GM18873 (cell line): Measurements from ENCODE around the gene PSMD4.

Experiments used
- ATAC-seq: cut with Tn5 transposase; IDR thresholded peaks from one replicate; pipeline ENCODE4 v1.9.1; 2021; ENCODE audit warnings: mild to moderate bottlenecking, moderate library complexity, moderate number of reproducible peaks; ENCODE audit not compliant: unreplicated experiment, low FRiP score

The PSMD4 gene

GRCh38 chr1:151293093-151293492 lies 38.6 kb downstream of the PSMD4 start:
- no peak for ATAC-seq

DNA sequence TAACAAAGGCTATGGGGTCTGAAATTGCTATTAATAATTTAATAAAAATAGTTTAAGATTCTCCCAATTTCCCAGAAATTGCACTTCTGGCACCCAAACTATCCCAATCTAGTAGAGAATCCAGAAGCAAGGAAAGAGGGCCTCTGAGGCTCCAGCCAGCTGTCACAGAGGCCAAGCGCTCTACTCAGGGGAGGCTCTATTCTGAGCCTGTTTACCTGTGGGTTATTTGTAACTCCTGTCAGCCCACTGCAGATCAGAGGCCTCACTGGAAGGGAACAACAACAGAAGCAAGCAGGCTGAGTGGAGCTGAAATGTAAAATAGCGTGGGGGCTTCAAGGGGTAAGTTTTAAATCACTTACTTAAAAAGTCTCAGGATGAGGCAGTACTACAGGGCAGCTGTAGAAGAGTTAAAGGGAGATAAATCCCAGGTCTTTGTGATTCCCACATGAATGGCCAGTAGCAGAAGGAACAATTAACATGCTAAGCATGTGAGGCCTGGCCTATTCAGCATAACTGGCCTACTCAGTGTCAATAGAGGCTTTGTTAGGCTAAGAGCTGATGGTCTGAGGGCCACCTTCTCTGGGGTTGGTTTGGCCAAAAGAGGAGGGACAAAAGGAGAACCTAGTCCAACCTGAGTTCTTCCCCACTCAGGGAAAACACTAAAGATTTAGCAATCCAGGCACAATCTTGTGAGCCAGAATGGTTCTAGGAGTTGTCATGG lies 40.4 kb downstream of the PSMD4 start:
- no peak for ATAC-seq

- ATAC-seq, result no peak
Observed at GRCh38 chr1:151309811-151310323, 55.3 kb downstream of the PSMD4 start.

DNA sequence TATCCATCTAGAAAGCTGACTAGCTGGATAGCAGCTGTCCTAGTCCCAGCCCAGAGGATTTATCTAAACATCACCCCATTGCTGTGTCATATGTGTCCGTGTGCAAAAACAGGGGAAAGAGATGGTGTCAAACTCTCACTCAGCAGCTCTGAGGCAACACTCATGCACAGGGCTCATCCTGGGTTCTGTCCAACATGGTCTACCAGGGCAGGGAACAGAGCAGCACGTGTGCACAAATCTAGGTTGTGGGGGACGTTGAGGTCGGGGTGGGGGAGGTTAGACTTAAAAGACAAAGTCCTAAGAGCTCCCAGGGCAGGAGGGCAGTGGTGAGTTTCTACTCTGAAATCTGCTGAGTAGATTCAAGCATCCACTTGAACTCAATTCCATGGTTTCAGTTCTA lies 56.5 kb downstream of the PSMD4 start:
- ATAC-seq, result no peak

DNA sequence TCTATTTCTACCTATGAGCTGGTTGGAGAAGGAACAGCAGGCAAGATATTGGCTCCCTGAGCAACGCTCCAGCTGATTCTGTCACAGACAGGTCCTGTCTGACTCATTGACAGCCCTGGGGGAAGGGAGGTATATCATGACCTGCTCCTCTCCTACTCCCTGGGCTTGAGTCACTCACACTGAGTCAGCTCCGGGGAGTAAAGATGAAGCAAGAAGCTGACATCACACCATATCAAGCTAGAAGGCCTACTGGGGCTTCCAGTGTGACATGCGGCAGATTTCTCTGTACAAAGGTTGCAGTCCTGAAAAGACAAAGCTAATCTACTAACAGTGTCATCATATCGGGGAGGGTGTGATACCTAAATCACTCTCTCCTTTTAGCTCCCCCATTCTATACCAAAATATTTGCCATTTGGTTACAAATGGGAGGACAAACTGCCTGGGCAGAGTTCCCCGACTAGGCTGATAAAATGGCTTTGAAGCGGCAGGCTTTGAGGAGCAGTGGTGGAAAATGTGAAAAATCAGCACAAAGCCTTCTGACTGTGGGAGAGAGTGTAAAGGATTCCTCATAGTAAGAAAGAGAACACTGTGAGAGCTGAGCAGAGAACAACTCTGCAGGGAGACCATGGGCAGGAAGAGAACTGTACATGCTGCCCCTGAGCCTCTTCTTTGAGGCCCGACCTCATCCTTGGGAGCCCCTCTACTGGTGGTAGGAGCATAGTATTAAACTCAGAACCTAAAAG lies 57.2 kb downstream of the PSMD4 start:
- ATAC-seq, result no peak

GRCh38 chr1:151312411-151312810 lies 57.9 kb downstream of the PSMD4 start:
- no peak for ATAC-seq

- ATAC-seq, result no peak
Observed at GRCh38 chr1:151312826-151313225, 58.3 kb downstream of the PSMD4 start.

DNA sequence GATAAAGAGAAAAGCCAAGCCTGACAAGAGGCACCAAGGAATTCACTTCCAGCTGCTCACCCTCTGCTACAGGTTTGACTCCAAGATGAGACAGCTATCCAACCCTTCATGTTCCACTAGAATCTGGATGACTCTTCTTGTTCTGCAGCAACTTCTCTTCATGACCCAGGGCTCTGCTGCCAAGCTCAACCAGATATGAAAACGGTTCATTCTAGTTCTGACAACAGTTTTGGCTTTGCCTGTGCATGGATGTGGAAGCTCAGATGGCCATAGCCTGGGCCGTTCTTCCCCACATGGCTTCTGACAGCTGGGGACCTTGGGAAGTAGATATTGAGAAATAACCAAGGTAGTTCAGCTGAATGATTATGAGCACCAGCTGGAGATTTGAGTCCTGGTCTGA lies 59.0 kb downstream of the PSMD4 start:
- no peak for ATAC-seq

DNA sequence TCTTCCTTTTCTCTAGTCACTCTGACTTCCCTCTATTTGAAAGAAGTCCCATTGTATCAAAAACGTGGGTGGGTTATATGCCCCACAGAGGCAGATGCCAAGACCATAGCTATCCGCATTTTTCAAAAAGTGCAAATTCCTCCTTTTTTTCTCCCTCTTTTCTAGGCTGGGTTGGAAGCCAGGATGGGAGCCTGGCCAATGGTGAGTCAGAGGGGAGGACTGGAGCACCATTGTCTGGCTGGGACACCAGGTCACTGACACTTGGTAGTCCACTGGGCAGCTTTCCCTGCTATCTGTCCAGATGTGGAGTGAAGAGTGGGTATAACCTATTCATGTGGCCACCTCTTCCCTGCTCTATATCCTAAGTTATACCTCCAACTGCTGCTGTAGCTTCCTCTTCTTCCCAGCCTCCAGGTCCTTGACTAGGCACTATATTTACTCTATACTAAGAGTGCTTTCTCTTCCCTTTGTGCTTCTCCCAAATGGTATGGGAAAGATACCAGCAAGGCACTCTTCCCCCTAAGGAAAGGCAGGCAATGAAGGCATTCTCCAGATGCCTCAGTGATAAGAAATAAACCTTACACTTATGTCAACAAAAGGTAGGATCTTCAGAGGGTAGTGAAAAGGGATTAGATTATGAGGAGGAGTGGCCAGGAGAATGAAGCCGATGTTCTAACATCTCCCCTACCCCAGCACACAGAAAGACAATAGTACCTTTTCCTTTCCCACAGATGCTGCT lies 59.8 kb downstream of the PSMD4 start:
- ATAC-seq, result no peak

- ATAC-seq, result no peak
Observed at GRCh38 chr1:151315565-151316235, 61.2 kb downstream of the PSMD4 start.
